Measurements from ENCODE around the gene PM20D1.
"Not testable (repeated sequence)": the region's sequence is repeated elsewhere in the genome, so short reads cannot be mapped to it uniquely, and the experiment has no call there.

PM20D1 gene

DNA sequence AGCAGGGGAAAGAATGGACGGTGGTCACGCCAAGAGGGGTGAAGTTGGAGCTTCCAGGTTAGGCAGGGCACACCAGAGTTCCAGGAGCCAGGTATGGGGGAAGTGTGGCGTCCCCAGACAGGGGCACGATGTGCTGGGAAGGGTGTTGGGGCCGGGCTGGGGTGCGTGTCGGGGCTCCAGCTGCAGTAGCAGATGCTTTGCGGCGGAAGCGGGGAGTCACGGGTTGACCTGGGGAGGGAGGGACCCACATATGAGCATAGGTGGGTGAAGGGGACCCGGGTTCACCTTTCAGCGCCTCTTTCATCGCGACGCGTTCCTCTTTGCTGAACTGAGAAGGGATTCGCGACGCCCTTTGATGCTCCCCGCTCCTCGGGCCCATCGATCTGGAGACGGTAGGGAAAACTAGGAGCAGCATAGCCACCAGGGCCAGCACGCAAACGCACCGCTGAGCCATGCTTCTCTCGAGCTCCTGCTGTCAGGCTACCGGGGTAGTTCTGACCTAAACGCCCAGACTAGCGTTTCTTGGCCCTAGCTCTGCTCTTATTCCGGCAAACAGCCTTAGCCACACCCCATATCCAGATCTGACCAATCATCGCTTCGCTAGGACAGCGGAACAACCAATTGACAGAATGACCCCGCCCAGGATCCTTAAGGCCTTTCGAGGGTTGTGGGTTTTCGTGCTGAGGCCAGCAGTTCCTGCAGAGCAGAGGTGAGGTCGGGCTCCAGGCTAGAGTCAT is at the start of gene PM20D1:
Gene PM20D1 (minus strand): TSS at position 514 of the 737 bp plus-strand sequence. CDS start 60 bp downstream, at position 454.
- H3K27ac Mint-ChIP-seq: peak within 1 kb of the TSS; percentile 72
- H3K4me3 Mint-ChIP-seq: peak within 1 kb of the TSS; percentile 75
- H3K4me1 Mint-ChIP-seq: peaks cover 14% of the 10 kb centered on the region
- no peaks in the 10 kb centered on the region for H3K36me3 Mint-ChIP-seq
- H3K9me3 Mint-ChIP-seq: no peaks in the 10 kb centered on the region
- DNase-seq (ENCODE audit: low spot score in 2 of 2): peak; percentile 38 to 92
- peak; percentile 99 for ATAC-seq

DNA sequence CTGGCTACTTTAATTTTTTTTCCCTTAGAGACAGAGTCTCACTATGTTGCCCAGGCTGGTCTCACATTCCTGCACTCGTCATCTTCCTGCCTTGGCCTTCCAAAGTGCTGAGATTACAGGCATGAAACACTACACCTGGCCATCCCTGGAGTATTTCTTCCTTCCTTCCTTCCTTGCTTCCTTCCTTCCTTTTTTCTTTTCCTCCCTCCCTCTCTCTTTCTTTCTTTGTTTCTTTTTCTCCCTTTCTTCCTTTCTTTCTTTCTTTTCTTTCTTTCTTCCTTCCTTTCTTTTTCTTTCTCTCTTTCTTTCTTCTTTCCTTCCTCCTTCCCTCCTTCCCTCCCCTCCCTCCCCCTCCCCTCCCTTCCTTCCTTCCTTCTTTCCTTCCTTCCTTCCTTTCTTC is 46.4 kb upstream of the PM20D1 start:
- no peaks in the 10 kb centered on the region for H3K36me3 Mint-ChIP-seq
- no peak for ATAC-seq
- DNase-seq (ENCODE audit: low spot score in 2 of 2): no peak
- no peak overlapping the region for H3K4me3 Mint-ChIP-seq
- H3K9me3 Mint-ChIP-seq: peaks cover 10% of the 10 kb centered on the region
- no peak overlapping the region for H3K27ac Mint-ChIP-seq
- no peaks in the 10 kb centered on the region for H3K4me1 Mint-ChIP-seq

- not testable (repeated sequence) for ATAC-seq; DNase-seq (ENCODE audit: low spot score in 2 of 2); H3K4me3 Mint-ChIP-seq; H3K36me3 Mint-ChIP-seq; H3K4me1 Mint-ChIP-seq; H3K27ac Mint-ChIP-seq
- peaks cover 17% of the 10 kb centered on the region for H3K9me3 Mint-ChIP-seq
Observed at GRCh38 chr1:205894119-205894518, 44.2 kb upstream of the PM20D1 start.

DNA sequence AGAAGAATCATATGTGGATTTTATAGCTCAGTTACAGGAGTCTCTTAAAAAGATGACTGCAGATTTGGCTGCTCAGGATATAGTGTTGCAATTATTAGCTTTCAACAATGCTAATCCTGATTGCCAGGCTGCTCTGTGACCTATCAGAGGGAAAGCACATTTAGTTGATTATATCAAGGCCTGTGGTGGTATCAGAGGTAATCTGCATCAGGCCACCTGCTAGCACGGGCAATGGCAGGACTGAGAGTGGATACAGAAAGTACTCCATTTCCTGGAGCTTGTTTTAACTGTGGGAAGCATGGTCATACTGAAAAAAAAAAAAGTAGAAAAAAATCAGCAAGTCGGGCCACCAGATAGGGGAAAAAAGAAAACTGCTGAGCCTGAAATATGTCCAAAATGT is 42.2 kb upstream of the PM20D1 start:
- not testable (repeated sequence) for H3K4me3 Mint-ChIP-seq; H3K36me3 Mint-ChIP-seq; DNase-seq (ENCODE audit: low spot score in 2 of 2); H3K27ac Mint-ChIP-seq; H3K4me1 Mint-ChIP-seq; ATAC-seq
- peaks cover 20% of the 10 kb centered on the region for H3K9me3 Mint-ChIP-seq

GRCh38 chr1:205891481-205891880 is 41.5 kb upstream of the PM20D1 start:
- H3K4me3 Mint-ChIP-seq; H3K4me1 Mint-ChIP-seq; H3K27ac Mint-ChIP-seq; DNase-seq (ENCODE audit: low spot score in 2 of 2); H3K36me3 Mint-ChIP-seq; ATAC-seq: not testable (repeated sequence)
- peaks cover 17% of the 10 kb centered on the region for H3K9me3 Mint-ChIP-seq

DNA sequence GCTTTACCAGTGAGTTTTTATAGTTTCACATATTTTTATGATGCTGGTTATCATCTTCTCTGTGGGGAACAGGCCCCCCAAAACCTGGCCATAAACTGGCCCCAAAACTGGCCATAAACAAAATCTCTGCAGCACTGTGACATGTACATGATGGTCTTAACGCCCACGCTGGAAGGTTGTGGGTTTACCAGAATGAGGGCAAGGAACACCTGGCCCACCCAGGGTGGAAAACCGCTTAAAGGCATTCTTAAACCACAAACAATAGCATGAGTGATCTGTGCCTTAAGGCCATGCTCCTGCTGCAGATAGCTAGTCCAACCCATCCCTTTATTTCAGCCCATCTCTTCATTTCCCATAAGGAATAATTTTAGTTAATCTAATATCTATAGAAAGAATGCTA is 40.7 kb upstream of the PM20D1 start:
- not testable (repeated sequence) for DNase-seq (ENCODE audit: low spot score in 2 of 2); H3K4me1 Mint-ChIP-seq; ATAC-seq; H3K36me3 Mint-ChIP-seq; H3K27ac Mint-ChIP-seq; H3K4me3 Mint-ChIP-seq
- H3K9me3 Mint-ChIP-seq: peaks cover 12% of the 10 kb centered on the region

DNA sequence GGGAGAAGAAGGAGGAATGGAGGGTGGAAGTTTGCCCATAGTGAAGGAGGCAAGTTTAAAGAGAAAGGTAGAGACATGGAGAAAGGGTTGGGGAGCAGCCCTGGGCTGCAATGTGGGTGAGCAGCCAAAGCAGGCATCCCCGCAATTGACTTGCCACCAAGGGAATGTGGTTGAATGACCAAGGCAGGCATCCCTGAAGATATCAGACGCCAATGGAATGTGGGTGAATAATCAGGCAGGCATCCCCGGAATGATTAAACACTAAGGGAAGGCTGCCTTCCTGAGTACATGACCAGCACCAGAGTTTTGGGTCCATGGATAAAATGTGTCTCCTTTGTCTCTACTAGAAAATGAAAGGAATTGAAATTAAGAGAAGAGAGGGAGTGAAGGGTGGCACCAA is 39.8 kb upstream of the PM20D1 start:
- peaks cover 12% of the 10 kb centered on the region for H3K9me3 Mint-ChIP-seq
- not testable (repeated sequence) for H3K27ac Mint-ChIP-seq; H3K4me3 Mint-ChIP-seq; ATAC-seq; DNase-seq (ENCODE audit: low spot score in 2 of 2); H3K36me3 Mint-ChIP-seq; H3K4me1 Mint-ChIP-seq

DNA sequence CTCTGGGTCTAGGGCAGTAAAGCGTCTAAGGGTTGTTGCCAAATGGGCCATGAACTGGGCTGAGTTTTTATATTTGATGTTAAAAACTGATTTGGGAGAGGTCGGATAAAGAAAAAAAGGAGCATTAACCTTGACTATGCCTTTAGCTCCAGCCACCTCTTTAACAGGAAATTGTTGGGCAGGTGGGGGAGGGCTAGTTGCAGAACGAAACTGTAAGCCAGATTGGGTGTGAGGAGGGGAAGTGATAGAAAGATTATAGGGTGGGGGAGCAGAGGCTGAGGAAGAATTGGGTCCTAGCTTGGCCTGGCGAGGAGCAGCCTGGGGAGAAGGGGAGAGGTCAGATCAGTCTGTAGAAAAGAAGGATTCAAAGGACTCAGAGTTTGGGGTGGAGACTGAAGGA is 39.1 kb upstream of the PM20D1 start:
- not testable (repeated sequence) for H3K4me1 Mint-ChIP-seq; H3K4me3 Mint-ChIP-seq; ATAC-seq; DNase-seq (ENCODE audit: low spot score in 2 of 2); H3K36me3 Mint-ChIP-seq; H3K27ac Mint-ChIP-seq
- peaks cover 12% of the 10 kb centered on the region for H3K9me3 Mint-ChIP-seq

GRCh38 chr1:205883792-205884191 is 33.9 kb upstream of the PM20D1 start:
- ATAC-seq (no peak), DNase-seq (ENCODE audit: low spot score in 2 of 2) (no peak)
- Mint-ChIP-seq H3K4me3 (no peak overlapping the region), H3K27ac (no peak overlapping the region), H3K4me1 (no peaks in the 10 kb centered on the region), H3K9me3 (peaks cover 13% of the 10 kb centered on the region), H3K36me3 (no peaks in the 10 kb centered on the region)

- peaks cover 21% of the 10 kb centered on the region for H3K9me3 Mint-ChIP-seq
- H3K36me3 Mint-ChIP-seq: no peaks in the 10 kb centered on the region
- no peak overlapping the region for H3K4me3 Mint-ChIP-seq
- ATAC-seq (no peak), DNase-seq (ENCODE audit: low spot score in 2 of 2) (no peak)
- no peak overlapping the region for H3K27ac Mint-ChIP-seq
- H3K4me1 Mint-ChIP-seq: no peaks in the 10 kb centered on the region
Observed at GRCh38 chr1:205880923-205881322, 31.0 kb upstream of the PM20D1 start.

DNA sequence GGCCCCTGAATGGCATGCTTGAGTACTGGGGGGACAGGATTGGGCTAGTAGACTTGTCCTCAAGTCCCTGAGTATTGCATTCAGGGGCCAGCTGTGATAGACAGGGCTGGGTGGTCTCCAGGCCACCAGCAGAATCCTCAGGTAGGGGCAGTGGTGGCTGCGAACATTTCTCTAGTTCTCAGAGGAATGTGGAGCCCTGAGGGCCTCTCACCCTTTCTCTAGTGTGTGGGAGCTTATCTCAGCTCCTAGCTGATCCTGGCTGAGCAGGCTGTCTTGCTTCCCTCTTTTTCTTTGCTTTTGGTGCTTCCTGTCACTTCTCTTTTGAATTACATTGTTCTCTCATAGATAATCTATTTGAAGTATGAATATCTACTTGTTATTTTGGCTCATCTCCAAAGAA is 30.0 kb upstream of the PM20D1 start:
- ATAC-seq (no peak), DNase-seq (ENCODE audit: low spot score in 2 of 2) (no peak)
- no peak overlapping the region for H3K4me3 Mint-ChIP-seq
- no peak overlapping the region for H3K27ac Mint-ChIP-seq
- H3K9me3 Mint-ChIP-seq: peaks cover 21% of the 10 kb centered on the region
- H3K36me3 Mint-ChIP-seq: no peaks in the 10 kb centered on the region
- no peaks in the 10 kb centered on the region for H3K4me1 Mint-ChIP-seq

DNA sequence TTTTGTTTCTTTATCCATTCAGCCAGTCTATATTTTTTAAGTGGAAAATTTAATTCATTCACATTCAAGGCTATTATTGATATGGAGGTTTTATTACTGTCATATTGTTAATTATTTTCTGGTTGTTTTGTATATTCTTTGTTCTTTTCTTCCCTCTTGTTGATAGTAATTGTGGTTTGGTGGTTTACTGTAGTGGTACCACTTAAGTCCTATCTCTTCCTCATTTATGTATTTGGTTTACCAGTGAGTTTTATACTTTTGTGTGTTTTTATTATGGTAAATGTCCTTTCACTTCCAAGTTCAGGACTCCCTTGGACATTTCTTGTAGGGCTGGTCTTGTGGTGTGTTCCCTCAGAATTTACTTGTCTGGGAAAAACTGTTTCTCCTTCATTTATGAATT is 28.1 kb upstream of the PM20D1 start:
- Mint-ChIP-seq H3K4me3 (no peak overlapping the region), H3K4me1 (no peaks in the 10 kb centered on the region), H3K9me3 (peaks cover 21% of the 10 kb centered on the region), H3K27ac (no peak overlapping the region), H3K36me3 (no peaks in the 10 kb centered on the region)
- no peak for DNase-seq (ENCODE audit: low spot score in 2 of 2)
- no peak for ATAC-seq

DNA sequence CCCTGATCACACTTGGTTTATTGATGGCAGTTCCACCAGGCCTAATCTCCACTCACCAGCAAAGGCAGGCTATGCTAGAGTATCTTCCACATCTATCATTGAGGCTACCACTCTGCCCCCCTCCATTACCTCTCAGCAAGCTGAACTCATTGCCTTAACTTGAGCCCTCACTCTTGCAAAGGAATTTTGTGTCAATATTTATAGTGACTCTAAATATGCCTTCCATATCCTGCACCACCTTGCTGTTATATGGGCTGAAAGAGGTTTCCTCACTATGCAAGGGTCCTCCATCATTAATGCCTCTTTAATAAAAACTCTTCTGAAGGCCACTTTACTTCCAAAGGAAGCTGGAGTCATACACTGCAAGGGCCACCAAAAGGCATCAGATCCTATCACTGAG is 23.2 kb upstream of the PM20D1 start:
- not testable (repeated sequence) for H3K36me3 Mint-ChIP-seq; H3K27ac Mint-ChIP-seq; H3K4me1 Mint-ChIP-seq; ATAC-seq; DNase-seq (ENCODE audit: low spot score in 2 of 2); H3K9me3 Mint-ChIP-seq; H3K4me3 Mint-ChIP-seq

DNA sequence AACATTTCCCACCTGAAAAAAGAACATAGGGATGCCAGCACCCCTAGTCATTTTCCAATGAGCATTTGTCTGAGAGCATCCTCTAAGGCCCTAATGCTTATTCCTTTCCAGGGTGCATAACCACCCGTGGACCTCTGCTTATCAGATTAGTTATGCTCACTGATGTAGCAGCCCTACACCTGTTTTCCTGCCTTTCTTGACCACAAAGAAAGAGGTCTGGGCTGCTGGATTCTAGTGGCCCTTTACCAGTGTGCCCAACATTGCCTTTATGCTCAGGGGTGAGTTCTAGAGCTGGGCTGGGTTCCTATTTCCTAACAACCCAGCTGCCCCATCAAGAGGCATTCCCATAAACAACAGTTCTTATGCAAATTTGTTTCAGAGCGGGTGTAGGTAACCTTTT is 20.3 kb upstream of the PM20D1 start:
- Mint-ChIP-seq H3K4me1 (no peaks in the 10 kb centered on the region), H3K36me3 (no peaks in the 10 kb centered on the region), H3K4me3 (no peak overlapping the region), H3K9me3 (no peaks in the 10 kb centered on the region), H3K27ac (no peak overlapping the region)
- no peak for DNase-seq (ENCODE audit: low spot score in 2 of 2)
- ATAC-seq: no peak

GRCh38 chr1:205861540-205861939 is 11.6 kb upstream of the PM20D1 start:
- peaks cover 9% of the 10 kb centered on the region for H3K4me1 Mint-ChIP-seq
- H3K4me3 Mint-ChIP-seq: no peak overlapping the region
- H3K9me3 Mint-ChIP-seq: no peaks in the 10 kb centered on the region
- H3K27ac Mint-ChIP-seq: no peak overlapping the region
- DNase-seq (ENCODE audit: low spot score in 2 of 2): no peak
- no peaks in the 10 kb centered on the region for H3K36me3 Mint-ChIP-seq
- ATAC-seq: no peak

DNA sequence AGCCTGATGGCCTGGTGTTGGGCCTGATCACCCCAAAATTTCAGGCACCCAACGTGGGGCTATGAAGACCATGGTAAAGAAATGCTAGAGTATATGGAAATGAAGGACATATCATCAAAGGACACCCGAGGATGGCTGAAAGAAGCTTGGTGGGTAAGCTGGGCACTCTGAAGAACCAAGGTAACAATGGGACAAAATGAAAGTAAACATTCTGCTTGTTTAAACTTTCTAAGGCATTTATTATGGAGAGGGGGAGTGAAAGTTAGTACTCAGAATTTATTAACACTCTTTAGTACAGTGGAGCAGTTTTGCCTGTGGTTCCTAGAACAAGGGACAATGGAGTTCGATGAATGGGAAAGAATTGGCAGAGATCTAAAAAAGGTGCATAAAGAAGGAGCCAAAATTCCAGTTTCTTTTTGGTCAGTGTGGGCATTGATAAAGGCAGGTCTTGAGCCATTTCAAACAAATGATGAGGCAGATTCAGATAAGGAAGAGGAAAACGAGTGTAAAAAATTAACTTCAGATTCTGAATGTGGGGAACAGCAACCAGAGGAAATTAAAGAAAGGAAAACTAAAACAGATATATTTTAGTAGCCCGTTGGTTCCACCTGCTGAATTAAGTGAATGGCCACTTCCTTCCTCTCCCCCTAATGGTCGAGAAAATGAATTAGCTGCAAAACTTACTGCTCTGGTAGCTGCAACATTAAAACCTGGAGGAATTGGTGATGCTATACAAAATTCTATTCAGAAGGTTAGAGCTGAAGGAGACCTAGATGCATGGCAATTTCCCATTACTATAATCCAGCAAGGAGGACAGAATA is 8.4 kb upstream of the PM20D1 start:
- Mint-ChIP-seq H3K4me1 (peaks cover 9% of the 10 kb centered on the region), H3K27ac (no peak overlapping the region), H3K4me3 (peak overlapping the region; percentile 1), H3K9me3 (peaks cover 7% of the 10 kb centered on the region), H3K36me3 (no peaks in the 10 kb centered on the region)
- ATAC-seq (no peak), DNase-seq (ENCODE audit: low spot score in 2 of 2) (no peak)
